ENCODE measurements around the gene DTX4.
A peak's percentile ranks its signal among the peaks of the same experiment; 100 is the strongest.

DTX4 gene

DNA sequence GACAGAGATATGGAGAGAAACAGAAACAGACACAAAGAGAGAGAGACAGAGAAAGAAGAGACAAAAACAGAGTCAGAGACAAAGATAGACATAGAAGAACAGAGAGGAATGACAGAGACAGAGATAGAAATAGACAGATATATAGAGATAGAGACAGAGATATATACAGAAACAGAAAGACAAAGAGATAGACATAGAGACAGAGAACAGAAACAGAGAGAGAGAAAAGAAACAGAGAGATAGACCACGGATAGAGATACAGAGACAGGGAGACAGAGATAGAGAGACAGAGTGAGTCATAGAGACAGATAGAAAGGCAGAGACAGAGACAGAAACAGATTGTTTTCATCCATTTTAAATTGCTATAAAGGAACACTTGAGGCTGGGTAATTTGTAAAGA, 53.1 kb downstream of the DTX4 start:
- no peak for DNase-seq (ENCODE audit: low read depth)
- no peak overlapping the region for H3K4me3 ChIP-seq (ENCODE audit: control insufficient read depth, low read depth, low read length)
- no peak for TF ChIP-seq CTCF (IDR thresholded peaks at IDR 0.05; ENCODE audit: control insufficient read depth, insufficient read depth, low read depth, low read length, missing control alignments)

DNA sequence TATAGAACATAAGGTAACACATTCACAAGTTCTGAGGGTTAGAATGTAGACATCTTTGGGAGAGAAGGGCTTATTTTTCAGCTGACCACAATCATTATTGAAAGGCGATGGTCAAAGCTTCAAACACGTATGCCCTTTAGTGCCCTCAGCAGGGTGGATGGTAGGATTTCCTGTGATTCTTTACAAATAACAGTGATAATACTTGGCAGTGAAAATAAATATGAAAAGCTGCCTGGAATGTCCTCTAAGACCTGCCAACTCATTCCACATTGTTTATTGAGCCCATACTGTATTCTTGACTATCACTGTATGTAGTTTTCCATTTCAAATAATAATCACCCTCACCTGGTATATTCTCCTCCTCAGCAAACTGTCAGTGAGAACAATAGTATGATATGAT, 54.5 kb downstream of the DTX4 start:
- no peak for TF ChIP-seq CTCF (IDR thresholded peaks at IDR 0.05; ENCODE audit: control insufficient read depth, insufficient read depth, low read depth, low read length, missing control alignments)
- H3K4me3 ChIP-seq (ENCODE audit: control insufficient read depth, low read depth, low read length), result no peak overlapping the region
- DNase-seq (ENCODE audit: low read depth), result no peak

DNA sequence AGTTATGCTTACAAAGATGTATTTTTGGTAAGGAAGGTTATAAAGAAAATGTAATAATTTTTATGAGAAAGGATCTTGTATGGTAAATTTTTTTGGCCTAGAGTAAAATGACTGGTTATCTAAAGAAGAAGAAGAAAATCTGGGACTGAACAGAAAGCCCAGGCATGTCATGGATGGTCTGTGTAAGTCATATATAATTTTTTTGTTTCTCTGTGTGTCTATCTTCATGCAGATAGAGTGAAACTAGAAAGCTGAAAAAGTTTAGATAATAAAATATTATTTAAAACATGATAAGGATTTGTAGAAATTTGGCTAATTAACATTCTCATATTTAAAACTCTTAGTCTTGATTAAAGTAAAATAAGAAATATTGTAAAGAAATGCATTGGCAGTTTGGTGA, 68.4 kb downstream of the DTX4 start:
- no peak overlapping the region for H3K4me3 ChIP-seq (ENCODE audit: control insufficient read depth, low read depth, low read length)
- DNase-seq (ENCODE audit: low read depth), result no peak
- TF ChIP-seq CTCF (IDR thresholded peaks at IDR 0.05; ENCODE audit: control insufficient read depth, insufficient read depth, low read depth, low read length, missing control alignments), result no peak

GRCh38 chr11:59243633-59244032, 71.7 kb downstream of the DTX4 start:
- H3K4me3 ChIP-seq (ENCODE audit: control insufficient read depth, low read depth, low read length), result no peak overlapping the region
- no peak for TF ChIP-seq CTCF (IDR thresholded peaks at IDR 0.05; ENCODE audit: control insufficient read depth, insufficient read depth, low read depth, low read length, missing control alignments)
- no peak for DNase-seq (ENCODE audit: low read depth)

- H3K4me3 ChIP-seq (ENCODE audit: control insufficient read depth, low read depth, low read length), result no peak overlapping the region
- TF ChIP-seq CTCF (IDR thresholded peaks at IDR 0.05; ENCODE audit: control insufficient read depth, insufficient read depth, low read depth, low read length, missing control alignments), result no peak
- DNase-seq (ENCODE audit: low read depth), result peak; percentile 13
Observed at GRCh38 chr11:59247531-59248227, 75.7 kb downstream of the DTX4 start.

- no peak for DNase-seq (ENCODE audit: low read depth)
- no peak for TF ChIP-seq CTCF (IDR thresholded peaks at IDR 0.05; ENCODE audit: control insufficient read depth, insufficient read depth, low read depth, low read length, missing control alignments)
- H3K4me3 ChIP-seq (ENCODE audit: control insufficient read depth, low read depth, low read length), result no peak overlapping the region
Observed at GRCh38 chr11:59249535-59249934, 77.6 kb downstream of the DTX4 start.
